NCI-H2171 (cell line): ENCODE data around the gene IMP4.
"Not testable (repeated sequence)": the region's sequence is repeated elsewhere in the genome, so short reads cannot be mapped to it uniquely, and the experiment has no call there.

Experiments
- DNase-seq: peaks from one replicate; lab custom pipeline; 2025; lab: John Stamatoyannopoulos, UW

The IMP4 gene, protein sequence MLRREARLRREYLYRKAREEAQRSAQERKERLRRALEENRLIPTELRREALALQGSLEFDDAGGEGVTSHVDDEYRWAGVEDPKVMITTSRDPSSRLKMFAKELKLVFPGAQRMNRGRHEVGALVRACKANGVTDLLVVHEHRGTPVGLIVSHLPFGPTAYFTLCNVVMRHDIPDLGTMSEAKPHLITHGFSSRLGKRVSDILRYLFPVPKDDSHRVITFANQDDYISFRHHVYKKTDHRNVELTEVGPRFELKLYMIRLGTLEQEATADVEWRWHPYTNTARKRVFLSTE

DNA sequence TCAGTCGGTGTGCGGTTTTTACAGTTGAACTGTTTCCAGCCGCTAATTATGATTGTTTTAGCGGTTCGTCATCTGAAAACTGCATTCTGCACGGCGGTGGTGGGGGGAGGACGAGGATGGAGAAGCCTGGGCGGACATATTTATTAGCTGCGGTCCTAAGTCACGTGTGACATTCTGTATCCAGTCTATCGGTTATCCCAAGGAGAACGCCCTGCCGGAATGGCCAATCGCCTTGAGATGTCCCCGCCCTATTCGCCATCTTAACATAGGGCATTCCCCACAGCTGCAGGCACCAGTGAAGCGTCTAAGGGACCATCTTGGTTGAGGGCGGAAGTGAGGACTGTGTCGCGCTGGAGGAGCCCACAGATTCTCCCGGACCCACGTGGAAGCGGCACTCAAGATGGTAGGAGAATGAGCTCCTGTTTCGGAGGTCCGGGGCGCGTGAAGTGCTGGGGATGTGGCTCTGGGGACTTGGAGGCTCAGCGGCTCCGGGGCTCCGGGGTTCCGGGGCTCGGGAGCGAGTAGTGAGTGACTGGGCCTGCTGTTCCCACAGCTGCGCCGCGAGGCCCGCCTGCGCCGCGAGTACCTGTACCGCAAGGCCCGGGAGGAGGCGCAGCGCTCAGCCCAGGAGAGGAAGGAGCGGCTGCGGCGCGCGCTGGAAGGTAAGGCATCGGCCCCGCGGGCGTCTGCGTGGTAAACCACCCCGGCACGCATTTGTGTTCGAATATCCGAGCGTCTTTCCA lies at the start of gene IMP4:
TSS of gene IMP4 (plus strand) at position 365 of the 743 bp plus-strand sequence. CDS start at position 401, 36 bp downstream.
- peak; percentile 98 for DNase-seq

DNA sequence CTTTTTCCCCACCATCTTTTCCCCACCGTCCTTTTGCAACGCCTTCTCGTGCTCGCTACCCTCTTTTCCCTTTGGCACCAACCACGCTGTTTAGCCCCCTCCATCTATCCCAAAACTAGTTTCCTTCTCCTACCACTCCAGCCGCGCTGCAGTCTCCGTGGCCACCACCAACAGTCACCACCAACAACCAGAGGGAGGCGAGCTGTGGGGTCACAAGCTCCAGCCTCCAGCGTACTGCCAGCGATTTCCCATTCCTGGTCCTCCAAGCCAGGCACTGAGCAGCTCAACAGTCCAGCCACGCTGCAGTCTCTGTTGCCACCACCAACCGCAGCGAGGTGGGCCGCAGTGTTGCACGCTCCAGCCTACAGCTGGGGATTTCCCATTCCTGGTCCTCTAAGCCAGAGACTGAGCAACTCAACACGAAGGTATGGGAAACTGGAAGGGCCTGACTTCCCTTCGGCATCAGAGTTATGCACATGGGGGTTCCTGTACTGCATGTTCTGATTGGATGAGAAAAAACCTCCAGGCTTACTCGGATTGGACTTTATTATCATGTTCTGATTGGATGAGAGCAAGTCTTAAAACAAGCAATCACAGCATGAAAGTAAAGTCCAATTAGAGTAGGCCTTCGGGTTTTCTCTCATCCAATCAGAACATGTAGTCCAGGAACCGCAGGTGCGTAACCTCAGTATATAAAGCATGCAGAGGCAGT lies 42.3 kb upstream of the IMP4 start:
- no peak for DNase-seq

DNA sequence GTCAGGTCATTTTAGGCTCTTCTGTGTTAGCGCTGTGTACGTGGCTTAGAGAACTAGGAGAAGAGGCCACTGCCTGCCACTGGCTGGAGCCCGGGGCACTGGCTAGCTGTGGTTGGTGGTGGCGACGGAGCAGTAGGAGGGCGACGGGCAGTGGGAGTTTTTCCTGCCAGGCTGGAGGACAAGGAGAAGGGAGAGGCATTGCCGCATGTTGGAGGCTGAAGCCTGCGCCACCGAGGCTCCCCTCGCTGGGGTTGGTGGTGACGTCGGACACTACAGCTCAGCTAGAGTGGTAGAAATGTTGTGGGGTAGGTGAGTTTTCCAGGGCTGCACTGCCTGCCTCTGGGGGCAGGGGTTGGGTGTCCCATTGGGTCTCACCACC lies 41.7 kb upstream of the IMP4 start:
- DNase-seq: no peak

DNA sequence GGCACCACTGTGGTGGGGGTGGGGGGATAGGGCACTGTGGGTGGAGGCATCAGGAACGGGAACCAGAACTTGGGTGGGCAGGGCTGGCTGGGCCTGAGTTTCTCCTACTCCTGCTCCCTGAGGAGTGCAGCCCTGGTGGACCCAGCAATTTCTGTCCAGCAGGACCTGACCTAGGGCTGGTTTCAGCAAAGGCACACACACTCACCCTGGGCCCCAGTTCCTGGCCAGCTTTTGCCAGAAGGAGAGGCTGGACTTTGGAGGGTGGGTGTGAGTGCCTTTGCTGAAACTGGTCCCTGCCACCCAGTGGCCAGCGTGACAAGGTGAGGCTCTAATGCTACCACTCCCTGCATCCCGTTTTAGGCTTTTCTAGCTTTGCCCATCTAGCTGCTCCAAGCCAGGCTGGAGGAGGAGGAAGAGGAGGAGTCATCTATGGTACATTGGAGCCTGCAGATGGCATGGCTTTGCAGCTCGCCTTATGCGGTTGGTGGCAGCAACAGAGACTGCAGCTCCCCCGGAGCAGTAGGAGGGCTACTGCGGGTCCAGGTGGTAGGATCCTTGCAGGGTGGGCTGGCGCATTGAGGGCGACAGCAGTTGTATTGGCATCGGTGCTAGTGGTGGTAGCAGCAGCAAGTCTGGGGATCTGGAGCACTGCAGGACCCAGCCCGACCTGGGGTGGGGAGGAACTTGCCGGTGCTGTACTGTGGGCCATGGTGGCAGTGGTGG lies 40.4 kb upstream of the IMP4 start:
- no peak for DNase-seq

DNA sequence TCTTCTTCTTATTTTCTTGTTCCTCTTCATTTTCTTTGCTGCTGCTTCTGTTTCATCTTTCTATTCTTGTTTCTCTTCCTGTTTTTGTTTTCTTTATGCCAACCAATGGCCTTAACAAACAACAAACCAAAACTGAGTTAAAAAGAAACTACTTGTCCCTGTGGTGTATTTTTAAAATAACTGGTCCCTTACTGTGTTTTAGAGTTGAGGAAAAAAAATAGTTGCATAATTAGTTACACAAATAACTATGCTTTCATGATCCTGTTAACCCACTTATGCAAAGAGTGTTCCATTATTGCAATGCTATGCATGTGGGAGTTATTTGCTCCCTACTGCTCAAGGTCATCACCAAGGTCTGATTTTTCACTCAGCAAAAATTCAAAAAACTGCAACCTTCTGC lies 39.5 kb upstream of the IMP4 start:
- no peak for DNase-seq

DNA sequence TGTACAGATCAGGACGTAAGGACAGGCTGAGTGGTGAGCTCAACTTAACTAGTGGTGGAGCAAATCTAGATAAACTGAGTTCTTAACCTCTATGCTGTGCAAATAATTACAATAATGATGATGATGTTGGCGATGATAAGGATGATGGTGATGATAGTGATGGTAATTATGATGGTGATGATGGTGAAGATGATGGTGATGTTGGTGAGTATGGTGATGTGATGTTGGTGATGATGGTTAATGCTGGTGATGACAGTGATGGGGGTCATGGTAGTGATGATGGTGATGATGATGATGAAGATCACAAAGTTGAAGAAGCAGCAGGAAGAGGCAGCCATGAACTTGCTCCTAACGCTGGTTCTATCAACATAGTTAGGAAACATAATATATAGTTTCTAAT lies 38.0 kb upstream of the IMP4 start:
- no peak for DNase-seq

DNA sequence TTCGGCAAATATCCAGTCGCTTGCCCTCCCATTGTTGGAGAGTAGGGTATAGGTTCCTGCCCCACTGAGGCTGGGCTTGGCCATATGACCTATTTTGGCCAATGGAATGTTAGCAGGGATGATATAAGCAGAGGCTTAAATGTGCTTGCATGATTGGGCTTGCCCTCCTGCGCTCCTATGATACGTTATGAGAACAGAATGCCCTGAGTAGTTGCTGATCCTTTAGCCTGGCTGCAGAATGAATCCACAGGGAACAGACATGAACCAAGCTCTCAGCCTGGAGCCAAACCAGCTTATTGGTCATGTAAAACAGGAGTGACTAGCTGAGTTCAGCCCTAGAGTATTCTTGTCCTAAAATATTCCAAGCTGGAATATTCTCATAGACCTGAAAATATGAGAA lies 34.8 kb upstream of the IMP4 start:
- DNase-seq: no peak

DNA sequence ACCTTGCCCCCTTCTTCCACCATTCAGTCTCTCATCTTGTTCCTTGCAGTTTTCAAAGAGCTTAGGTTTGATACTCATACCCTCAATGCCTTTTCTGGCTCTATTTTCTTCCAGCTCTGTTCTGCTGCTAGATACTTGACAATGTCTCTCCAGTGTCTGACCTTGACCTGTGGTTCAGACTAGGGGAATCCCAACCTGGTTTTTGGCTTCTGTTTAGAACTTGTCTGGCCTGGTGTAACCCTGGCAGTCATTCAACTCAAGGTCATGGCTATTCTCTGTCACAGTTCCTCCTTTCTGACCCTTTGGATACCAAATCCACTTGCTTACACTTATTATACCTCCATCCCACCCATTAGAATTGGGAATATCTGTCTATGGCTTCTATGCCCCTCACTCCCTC lies 31.8 kb upstream of the IMP4 start:
- DNase-seq: no peak

DNA sequence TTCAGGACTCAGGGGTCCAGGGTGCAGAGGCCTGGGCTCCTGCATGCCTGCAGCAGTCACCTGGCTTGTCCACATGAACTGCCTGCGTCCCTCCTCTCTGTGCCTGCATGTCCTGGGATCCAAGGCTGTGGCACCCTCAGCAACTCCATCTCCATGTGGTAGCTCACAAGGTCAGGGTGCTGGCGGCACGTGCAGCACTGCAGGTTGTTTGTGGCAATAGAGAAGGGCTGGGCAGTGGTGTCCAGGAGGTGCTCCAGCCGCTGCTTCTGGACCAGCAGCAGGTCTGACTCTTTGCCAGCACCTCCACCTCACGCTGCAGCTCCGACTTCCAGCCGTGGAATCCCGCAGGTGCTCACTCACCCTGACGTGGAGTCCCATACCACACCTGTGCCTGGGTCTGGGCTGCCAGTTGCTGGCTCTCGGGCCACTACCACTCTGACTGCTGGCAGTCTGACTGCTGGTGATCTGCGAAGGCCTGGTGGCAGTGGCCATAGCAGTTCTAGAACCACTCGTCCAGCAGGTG lies 28.8 kb upstream of the IMP4 start:
- no peak for DNase-seq

DNA sequence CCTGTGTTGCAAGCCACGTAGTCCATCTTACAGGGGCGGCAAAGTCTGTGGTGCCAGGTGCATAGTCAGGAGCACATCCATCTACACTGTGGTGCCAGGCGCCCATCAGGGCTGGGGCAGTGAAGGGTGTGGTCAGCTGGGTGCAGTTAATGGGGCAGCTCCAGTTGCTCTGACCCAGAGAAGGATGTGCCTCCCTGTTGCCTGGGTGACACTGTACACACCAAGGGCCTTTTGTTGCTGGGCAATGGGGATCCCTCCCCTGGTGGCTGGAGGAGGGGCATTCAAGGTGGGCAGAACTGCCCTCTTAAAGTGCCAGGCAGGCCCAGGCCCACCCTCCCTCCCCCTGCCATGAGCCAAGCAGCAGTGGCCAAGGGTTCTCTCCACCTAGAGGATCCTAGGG lies 28.3 kb upstream of the IMP4 start:
- DNase-seq: no peak

DNA sequence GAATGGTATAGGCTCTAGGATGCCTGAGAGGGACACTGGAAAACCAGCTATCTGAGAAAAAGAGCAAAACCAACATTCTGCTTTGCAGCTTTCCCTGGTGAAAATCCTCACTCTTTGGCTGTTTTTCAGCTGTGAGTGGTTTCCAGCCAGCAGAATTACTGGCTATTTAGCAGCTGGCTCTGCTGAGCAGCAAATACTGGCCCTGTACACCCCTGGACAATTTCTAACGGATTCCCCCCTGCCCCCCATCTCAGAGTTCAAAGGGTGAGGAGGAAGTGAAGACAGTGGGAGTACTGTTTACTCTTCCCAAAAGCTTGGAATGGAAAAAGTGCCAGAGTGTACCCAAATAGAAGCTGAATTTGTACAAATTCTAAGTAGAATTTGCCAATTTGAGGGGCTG lies 26.1 kb upstream of the IMP4 start:
- DNase-seq: no peak

DNA sequence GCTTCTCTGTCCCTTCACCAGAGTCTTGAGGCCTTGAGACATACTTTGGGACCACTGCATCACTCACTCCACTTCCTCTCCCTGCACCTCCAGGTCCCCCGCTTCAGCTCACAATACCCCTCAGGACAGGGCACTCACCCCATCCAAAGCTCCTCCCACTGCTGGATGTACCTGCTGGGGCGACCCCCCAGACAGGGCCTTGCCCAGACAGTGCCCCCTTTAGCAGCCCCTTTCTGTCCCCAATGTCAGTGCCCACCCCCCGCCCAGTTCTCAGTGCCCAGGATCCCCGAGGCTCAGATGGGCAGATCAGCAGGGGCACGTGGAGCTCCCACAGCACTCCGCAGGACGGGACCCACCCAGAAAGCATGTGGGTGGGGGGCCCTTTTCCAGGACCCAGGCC lies 23.8 kb upstream of the IMP4 start:
- no peak for DNase-seq

DNA sequence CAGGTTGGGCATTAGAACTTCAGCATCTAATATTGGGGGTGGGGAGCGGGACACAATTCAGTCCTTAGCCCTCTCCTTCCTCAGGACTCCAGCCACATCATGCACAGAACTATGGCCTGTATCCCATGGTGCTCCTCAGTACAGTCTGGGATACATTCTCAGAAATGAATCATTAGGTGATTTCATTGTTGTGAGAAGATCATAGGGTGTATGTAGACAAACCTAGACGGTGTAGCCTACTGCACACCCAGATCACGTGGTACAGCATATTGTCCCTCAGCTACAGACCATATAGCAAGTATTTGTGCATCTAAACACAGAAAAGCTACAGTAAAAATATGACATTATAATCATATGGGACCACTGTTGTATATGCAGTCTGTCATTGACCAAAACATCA lies 23.2 kb upstream of the IMP4 start:
- no peak for DNase-seq

DNA sequence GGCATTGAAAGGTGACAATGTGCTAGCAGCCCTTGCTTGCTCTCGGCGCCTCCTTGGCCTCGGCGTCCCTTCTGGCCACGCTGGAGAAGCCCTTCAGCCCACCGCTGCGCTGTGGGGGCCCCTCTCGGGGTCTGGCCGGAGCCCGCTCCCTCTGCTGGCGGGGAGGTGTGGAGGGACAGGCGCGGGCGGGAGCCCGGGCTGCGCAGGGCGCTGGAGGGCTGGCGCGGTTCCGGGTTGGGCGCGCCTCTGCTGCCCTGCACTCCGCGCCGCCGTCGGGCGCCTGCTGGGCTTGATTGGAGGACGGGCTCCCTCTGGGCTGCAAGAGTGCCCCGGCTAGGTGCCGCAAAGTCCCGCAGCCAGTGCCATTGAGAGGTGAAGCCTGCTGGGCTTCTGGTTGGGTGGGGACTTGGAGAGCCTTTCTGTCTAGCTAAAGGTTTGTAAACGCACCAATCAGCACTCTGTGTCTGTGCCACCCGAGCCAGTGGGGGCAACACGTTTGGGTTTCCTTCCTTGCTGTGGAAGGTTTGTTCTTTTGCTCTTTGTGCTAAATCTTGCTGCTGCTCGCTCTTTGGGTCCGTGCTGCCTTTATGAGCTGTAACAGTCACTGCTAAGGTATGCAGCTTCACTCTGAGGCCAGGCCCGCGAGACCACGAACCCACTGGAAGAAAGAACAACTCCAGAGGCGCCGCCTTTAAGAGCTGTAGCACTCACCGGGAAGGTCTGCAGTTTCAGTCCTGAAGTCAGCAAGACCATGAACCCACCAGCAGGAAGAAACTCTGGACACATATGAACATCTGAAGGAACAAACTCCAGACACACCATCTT lies 14.8 kb upstream of the IMP4 start:
- no peak for DNase-seq

DNA sequence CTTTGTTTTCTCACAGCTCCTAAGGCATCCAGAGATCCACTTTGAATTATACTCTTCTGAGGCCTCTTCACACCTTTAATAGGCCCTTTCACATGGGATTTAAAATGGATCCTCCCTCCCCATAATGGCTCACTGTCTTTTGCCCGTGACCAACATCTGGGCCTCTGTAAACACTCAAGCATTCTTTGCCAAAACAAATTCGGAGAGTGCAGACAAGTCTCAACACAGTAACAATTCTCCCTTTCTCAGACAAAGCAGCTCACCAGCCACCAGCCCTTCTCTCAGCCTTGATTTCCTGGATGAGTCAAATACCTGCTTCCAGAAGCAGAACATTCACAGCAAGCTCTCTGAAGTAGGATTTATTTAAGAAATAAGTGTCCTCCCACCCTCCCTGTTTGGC lies 14.0 kb upstream of the IMP4 start:
- peak; percentile 43 for DNase-seq

DNA sequence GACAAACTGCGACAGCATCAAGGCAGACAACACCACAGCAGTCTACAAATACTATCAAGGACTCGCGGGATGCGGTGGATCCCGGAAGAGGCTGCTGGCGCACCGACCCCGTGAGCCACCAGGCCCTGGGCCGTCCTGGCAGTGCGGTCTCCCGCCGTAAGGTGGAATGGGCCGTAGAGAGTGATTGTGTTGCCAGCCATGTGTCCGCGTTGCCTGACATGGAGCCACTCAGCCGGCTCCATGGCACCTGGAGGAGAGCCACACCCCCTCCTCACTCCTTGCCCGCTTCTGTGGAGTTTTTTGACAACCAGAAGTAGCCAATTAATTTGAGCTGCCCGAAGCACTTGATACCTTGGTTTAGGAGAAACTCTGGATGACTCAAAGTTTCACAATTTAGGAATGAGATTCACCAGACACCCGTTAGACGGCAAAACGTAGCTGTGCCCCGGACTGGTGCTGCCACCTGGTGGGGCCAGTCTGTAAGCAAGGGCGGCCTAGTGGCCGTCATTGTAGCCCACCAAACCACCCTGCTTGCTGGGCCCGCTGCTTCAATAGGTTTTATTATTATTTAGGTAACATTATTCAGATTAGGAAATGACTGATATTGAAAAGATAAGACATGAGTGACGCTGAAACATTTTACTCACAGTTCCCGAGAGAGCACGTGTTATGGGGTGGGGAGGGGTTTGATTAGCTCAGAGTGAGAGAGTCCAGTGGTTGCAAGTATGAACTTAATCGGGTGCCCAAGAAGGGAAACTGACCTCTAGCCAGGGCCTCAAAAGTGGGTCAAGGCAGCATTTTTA lies 10.2 kb upstream of the IMP4 start:
- DNase-seq: peak; percentile 42

DNA sequence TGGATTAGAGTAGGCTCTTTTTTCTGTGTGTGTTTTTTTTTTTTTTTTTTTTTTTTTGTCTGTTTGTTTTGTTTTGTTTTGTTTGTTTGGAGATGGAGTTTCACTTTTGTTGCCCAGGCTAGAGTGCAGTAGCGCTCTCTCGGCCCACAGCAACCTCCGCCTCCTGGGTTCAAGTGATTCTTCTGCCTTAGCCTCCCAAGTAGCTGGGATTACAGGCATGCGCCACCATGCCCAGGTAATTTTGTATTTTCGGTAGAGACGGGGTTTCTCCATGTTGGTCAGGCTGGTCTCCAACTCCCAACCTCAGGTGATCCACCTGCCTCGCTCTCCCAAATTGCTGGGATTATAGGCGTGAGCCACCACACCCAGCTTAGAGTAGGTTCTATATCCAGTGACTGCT lies 9.4 kb upstream of the IMP4 start:
- DNase-seq: not testable (repeated sequence)

DNA sequence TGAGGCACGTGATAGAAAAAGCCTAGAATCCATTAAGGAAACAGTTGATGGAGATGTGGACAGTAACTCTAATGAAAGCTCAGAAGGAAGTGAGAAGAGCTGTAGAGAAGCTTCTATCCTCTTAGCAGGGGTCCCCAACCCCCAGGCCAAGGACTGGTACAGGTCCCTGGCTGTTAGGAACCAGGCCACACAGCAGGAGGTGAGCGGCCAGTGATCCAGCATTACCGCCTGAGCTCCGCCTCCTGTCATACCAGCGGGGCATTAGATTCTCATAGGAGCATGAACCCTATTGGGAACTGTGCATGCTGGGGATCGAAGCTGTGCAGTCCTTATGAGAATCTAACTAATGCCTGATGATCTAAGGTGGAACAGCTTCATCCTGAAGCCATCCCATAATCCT lies 8.7 kb upstream of the IMP4 start:
- no peak for DNase-seq

DNA sequence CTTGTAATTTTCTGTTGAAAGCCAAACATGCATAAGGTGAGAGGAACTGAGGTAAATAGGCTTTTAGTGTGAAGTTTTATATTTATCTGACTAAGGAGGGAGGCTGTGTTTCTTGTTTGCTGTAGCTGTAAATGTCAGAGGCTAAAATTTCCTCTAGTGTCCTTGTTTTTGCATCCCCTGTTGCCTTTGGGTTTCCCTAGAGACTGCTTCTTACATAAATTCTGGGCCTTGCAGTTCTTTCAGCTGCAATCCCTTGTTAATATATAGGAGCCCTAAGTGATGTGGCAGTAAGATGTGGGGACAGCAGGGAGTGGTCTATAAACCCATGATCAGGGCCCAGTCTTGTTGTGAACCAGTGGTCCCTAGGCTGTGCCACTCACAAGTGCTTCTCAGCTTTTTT lies 7.5 kb upstream of the IMP4 start:
- DNase-seq: no peak

DNA sequence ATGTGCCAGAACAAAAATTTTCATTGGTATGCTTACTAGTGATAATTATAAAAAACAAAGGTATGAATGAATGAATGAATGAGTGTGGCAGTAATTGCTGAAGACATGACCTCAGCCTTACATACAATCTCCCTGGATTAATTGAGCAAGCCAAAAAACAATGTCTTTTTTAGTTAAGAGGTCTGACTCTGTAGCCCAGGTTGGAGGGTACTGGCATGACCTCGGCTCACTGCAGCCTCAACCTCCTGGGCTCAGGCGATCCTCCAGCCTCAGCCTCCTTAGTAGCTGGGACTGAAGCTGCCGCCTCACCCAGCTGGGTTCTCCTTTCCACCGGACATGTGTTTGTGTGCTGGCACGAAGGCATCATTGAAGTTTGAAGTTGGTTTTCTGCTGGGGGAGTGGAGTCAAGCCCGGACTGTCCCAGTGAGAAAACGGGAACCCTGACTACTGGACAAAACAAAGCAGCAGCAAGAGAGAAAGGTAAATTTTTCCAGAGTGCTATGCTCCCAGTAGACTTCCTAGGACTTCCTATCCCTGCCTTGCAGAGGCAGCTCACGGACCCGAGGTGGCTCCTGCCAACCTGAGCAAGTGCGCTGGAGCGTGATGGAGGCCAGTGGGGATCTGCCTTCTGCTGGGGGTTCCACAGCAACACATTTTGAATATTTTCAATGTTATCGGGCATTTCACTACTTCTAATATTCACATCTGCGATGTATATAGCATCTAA lies 6.4 kb upstream of the IMP4 start:
- DNase-seq: no peak
